Stimulated activated CD8-positive, alpha-beta memory T cell treated with anti-CD3 and anti-CD28 coated beads, Interleukin-4, amount 100 ng/mL, for 1 hour (primary cell): ENCODE data around the gene LARGE1.

ENCODE experiments used
- DNase-seq, 2 donors: peaks; one replicate each; pipeline ENCODE4 v3.0.0-alpha.2; 2020; ENCODE audit warnings: low read depth in 2 of 2, low spot score in 1 of 2

Gene LARGE1

GRCh38 chr22:33914131-33914530, 6.1 kb downstream of the LARGE1 start:
- DNase-seq = no peak

DNA sequence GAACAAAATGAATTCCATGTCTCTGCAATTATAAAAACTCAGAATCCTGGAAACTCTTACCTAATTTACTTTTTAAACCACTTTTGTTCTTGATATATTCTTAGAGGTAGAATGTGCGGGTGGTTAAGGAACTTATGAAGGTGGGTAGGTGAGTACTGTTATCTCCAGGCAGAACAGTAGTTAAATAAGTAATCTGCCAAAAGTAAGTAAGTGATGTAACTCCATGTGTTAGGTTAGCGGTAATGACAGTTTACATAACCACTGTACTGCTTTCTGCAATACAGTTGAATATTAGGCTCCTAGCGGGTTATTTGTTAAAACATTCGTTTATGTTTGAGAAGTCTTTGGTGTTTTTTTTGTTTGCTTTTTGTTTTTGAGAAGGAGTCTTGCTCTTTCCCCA, 7.1 kb downstream of the LARGE1 start:
- no peak for DNase-seq

GRCh38 chr22:33909911-33910310, 10.4 kb downstream of the LARGE1 start:
- no peak for DNase-seq

DNA sequence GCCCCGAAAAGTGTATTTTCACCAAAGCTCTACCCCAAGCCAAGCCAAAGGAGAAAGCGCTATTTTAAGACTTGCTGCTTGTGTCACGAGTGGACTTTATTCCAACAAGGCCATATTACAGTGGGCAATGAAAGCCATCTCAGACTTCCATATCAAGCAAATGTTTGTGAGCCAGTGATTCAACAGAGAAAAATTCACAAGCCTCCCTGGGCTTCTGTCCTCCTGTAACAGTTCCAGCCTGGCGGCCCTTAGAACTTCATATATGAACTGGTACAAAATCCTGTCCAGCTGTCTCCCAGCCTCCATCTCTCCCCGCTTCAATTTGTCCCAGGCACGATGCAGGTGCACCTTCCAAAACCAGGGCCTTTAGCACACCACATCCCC, 11.2 kb downstream of the LARGE1 start:
- DNase-seq = no peak

GRCh38 chr22:33908171-33909074, 11.9 kb downstream of the LARGE1 start:
- DNase-seq = no peak

- DNase-seq = no peak
Observed at GRCh38 chr22:33906954-33907353, 13.3 kb downstream of the LARGE1 start.

GRCh38 chr22:33906475-33906874, 13.8 kb downstream of the LARGE1 start:
- no peak for DNase-seq

GRCh38 chr22:33903012-33903411, 17.3 kb downstream of the LARGE1 start:
- DNase-seq = no peak

DNA sequence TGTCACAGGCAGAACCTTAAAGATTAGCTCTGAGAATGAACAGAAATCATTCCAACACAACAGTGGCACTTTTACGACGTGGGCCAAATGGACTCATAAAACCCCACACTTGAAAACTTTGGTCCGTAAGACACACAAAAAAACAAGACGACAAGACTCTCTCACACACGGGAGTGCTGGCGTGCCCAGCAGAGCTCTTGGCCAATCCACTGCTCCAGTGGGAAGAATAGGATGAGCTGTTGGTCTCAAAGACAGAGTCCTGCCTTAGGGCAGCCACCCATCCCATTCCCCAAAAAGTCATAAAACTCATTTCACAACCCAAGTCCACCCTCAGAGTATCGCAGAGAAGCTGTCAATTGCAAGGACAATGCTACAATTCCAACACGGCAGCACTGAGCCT, 18.2 kb downstream of the LARGE1 start:
- DNase-seq = no peak

DNA sequence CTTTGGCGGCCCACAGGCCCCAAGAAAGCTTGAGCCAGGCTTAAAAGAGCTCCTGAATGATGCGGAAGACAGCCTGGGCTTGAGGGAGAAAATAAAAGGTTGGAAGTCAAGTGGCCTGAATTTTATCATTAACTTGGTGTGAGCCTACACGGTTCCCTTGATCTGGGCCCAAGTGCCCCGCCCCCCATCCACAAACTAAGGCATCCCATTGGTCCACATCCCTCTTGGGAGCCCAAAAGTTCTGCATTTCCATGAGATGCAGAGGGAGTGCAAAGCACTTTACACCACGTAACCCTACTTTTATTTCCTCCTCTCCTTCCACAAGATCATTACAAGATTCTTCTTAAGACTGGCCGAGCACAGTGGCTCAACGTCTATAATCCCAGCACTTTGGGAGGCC, 22.2 kb downstream of the LARGE1 start:
- no peak for DNase-seq

DNA sequence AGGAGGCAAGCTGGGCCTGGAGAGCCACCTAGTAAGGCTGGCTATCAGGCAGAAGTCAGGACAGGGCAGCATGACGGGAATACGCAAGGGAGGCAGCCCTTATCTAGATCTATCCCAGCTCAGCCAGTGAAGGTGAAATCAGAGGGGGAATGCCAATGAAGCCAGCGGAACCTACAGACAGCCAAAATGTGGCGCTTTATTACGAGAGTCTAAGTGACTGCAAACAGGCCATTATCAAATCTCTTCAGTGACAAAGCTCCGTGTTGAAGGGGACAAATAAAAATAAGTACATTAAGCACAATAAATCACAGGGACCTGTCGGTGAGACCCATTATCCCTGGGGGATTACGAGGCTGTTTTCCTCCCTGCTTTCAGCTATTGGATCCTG, 22.8 kb downstream of the LARGE1 start:
- no peak for DNase-seq

DNA sequence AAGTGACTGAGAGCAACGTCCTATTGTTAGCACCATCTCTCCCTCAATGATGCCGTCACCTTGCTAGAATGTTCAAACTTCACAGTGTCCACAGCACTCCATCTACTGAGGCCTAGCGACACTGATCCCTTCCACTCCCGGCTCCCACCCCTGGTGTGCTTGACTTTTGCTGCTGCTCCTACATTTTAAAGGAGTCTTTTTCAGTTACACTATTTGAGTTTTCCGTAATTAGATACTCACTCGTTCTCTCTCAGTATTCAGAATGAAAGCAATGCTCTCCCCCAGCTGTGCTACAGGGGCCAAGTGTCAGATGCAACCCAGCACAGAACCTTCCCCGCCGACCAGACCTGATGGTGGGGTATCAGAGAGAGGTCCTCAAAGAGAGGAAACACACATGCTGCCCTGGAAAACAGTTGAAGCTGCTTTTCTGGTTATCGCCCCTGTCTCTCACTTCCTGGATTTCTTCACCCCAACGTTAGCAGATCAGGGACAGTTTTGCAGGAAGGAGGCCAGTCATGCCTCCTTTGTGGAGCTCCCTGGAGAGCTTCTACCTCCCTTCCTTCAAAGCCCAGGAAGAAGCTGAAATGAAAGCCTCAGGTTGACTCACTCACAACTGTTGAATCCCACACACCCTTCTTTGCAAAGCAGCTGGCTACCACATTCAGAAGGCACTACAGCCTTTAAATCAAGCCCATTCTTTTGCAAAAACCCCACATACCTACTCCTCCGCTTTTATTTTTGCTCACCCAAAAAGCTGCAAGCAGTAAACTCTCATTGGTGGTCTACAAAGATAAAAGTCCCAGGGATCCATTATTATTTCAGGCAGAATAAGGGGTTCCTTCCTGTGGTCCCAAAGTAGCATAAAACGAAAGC, 23.5 kb downstream of the LARGE1 start:
- no peak for DNase-seq

- DNase-seq = no peak
Observed at GRCh38 chr22:33896154-33896553, 24.1 kb downstream of the LARGE1 start.

DNA sequence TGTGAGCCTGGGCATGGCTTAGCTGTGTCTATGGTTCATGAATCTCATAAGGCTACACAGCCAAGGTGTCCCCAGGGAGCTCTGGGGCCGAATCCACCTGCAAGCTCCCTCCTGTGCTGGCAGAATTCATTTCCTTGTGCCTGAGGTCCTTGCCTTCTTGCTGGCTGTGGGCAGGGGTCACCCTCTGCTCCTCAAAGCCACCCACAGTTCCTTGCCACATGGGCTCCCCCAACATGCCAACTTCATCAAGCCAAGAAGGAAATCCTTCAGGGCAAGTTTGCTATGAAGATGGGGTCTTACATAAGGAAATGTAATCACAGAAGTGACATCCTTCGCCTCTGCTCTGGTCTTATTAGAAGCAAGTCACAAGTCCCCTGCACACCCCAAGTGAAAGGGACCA, 24.8 kb downstream of the LARGE1 start:
- DNase-seq = no peak

- DNase-seq = no peak
Observed at GRCh38 chr22:33894515-33894914, 25.8 kb downstream of the LARGE1 start.

GRCh38 chr22:33894036-33894435, 26.2 kb downstream of the LARGE1 start:
- no peak for DNase-seq

DNA sequence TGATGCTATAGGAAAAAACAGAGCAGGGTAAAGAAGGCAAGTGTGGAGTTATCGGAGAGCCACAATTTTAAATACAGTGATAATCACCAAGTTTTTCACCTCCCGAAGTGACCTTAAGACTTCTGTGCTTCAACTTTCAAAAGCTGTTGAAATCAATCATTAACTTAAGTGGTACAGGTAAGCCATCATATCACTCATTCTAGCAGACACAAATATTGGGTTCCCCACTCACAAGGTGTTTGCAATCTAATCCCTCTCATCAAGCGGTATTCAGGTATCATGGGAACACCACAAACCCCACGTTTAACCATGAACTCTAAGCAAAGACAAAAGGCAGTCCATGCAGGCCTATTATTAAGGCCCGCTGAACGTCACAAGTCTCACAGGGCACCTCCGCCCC, 26.8 kb downstream of the LARGE1 start:
- DNase-seq = no peak

DNA sequence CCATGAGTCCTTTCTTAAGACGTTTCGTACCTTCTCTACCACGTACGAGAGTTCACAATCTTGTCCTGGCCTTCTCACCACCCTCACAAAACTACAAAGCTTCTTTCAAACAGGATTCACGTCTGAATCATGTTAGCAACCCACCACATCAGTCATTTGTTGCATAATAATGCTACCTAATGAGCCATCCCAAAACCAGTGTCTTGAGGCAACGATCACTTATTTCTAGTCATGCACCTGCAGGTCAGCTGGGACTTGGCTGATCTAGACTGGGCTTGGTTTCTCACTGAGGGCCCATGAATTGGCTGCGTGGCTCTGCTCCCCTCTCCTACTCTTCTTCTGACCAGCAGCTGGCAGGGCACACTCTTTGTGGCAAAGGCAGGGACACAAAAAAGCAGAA, 28.3 kb downstream of the LARGE1 start:
- no peak for DNase-seq

- no peak for DNase-seq
Observed at GRCh38 chr22:33891455-33891854, 28.8 kb downstream of the LARGE1 start.

DNA sequence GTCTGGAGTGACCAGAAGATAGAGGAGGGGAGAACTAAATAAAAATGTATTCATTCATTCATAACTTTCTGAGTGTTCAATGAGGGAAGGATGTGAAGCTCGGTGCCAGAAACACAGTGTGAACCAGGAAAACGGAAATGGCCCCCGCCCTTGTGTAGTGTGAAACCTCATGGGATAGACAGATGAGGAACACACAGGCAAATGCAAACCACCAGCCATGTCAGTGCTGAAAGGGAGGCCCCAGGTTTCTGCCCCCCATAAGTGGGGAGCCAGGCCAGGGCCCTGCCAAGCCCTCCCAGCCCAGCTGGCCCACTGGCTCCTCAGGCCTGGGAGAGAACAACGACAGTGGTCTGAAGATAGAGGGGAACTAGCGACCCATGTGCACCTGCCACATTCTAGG, 30.5 kb downstream of the LARGE1 start:
- no peak for DNase-seq

- no peak for DNase-seq
Observed at GRCh38 chr22:33888821-33889220, 31.5 kb downstream of the LARGE1 start.

- no peak for DNase-seq
Observed at GRCh38 chr22:33887173-33887572, 33.1 kb downstream of the LARGE1 start.
